GM20000 (cell line): ENCODE results near the gene PID1.

Experiments used
- DNase-seq: peaks from one replicate; pipeline ENCODE4 v3.0.0; 2012; ENCODE audit warnings: low spot score
- TF ChIP-seq, protein P1 (sequence below): IDR thresholded peaks from 2 replicates; pipeline ENCODE4 v1.5.1; 2012; ENCODE audit warnings: mild to moderate bottlenecking, control low read depth; ENCODE audit errors: extremely low read depth, missing control alignments

PID1 gene

DNA sequence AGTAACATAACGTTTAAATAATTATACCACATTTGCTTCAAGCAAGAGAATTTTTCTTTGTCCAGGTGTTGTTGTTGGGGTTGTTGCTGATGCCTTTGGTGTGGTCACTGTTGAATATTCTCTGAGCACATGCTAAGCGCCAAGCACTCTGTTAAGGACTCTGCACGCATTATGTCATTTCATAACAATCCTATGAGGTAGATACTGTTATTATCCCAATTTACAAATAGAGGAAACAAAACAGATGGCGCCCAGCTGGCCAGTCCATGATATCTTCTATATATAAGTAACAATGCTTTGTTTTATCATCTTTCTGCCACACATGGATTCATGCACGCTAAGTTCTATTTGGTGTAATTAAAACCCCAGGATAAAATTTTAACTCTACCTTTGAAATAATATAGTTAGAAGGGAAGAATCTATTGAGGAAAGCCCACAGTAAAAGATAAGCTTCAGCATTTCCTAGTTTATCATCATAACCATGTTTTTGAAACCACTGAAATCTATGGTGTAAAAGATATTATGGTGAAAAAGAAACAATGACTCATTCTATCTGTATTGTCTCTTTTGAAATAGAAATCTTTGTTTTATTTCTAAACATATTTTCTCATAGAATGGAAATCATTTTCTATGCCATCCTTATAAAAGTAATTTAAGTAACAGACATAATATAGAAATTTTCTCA, 199.7 kb downstream of the PID1 start:
- no peak for DNase-seq
- TF ChIP-seq, protein P1, sequence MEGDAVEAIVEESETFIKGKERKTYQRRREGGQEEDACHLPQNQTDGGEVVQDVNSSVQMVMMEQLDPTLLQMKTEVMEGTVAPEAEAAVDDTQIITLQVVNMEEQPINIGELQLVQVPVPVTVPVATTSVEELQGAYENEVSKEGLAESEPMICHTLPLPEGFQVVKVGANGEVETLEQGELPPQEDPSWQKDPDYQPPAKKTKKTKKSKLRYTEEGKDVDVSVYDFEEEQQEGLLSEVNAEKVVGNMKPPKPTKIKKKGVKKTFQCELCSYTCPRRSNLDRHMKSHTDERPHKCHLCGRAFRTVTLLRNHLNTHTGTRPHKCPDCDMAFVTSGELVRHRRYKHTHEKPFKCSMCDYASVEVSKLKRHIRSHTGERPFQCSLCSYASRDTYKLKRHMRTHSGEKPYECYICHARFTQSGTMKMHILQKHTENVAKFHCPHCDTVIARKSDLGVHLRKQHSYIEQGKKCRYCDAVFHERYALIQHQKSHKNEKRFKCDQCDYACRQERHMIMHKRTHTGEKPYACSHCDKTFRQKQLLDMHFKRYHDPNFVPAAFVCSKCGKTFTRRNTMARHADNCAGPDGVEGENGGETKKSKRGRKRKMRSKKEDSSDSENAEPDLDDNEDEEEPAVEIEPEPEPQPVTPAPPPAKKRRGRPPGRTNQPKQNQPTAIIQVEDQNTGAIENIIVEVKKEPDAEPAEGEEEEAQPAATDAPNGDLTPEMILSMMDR = no peak

DNA sequence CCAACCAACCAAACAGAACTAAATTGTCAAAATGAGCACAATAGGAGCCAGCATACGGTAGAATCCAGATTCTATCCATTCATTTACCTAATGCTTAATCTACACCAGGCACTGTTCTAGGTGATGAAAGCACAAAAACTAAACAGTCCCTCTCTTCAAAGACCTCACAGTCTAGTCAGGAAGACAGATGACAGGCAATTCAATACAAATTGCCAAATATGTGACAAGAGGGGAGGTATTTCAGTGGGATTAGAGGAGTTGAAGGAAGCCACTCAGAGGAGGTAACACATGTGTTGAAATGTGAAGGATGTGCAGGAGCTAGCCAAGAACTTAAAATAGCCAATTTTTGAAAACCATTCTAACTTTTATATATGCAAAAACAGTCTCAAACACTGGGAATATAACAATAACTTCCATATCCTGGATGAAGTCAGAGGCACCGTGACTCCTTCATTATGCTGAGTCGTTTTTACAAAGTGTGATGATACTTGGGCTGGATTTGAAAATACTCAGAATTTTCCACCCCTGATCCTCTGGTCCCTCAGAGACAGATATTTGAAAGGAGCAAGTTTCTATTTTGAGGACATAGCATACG, 204.9 kb downstream of the PID1 start:
- DNase-seq = no peak
- TF ChIP-seq, protein P1 = no peak

DNA sequence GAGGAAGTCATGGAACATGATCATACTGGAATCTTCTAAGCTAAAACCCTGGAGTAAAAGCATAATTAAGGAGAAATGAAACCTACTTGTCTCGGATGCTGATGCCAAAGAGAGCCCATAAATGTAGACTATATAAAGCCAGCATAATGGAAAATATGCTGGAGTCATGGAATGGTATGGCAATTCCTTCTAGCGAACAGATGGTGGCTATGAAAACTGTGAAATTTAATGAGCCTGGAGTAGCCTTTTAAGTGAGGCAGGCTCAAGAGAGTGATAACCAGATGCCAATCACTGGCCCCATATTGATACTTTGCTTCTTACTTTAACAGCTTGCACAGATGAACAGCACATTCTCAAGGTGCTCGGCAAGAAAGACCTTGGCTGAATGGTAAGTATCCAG, 206.3 kb downstream of the PID1 start:
- TF ChIP-seq, protein P1 = no peak
- no peak for DNase-seq

DNA sequence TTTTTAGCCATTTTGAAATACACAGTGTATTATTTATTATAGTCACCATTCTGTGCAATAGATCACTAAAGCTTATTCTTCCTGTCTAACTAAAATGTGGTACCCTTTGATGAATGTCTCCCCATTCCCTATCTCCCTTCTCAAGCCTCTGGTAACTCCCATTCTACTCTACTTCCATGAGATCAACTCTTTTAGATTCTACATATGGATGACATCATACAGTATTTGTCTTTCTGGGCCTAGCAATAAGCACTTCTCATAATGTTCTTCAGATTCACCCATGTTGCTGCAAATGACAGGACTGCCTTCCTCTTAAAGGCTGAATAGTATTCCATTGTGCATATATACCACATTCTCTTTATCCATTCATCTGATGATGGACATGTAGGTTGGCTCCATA, 210.9 kb downstream of the PID1 start:
- TF ChIP-seq, protein P1 = no peak
- DNase-seq = no peak

DNA sequence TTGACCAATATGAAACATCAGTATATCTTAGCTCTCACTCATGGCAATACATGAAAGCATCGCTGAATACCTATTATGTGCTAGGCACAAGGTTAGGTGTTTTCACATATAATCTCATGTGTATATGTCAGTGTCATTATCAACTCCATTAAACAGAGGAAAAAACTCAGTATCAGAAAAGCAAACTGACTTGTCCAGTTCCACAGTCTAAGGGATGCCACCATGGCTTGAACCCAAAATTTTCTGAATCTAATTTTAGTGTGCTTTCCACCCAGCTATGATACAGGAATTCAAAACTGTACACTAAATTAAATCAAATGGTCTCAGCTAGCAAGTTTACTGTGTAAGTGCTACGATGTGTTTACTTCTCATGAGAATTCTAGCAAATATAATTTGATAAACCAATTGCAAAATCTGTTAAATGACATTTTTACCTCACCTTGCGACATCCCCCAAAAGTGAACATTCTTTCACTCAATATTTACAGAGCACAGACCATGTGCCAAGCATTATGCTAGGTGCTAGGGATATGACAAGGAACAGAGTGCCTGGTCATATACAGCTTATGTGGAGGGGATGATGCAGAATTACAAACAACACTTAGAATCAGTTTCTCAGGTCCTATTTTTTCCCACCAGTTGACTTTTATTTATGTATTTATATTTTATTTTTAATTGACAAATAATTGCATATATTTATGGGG, 211.6 kb downstream of the PID1 start:
- TF ChIP-seq, protein P1 = no peak
- no peak for DNase-seq

DNA sequence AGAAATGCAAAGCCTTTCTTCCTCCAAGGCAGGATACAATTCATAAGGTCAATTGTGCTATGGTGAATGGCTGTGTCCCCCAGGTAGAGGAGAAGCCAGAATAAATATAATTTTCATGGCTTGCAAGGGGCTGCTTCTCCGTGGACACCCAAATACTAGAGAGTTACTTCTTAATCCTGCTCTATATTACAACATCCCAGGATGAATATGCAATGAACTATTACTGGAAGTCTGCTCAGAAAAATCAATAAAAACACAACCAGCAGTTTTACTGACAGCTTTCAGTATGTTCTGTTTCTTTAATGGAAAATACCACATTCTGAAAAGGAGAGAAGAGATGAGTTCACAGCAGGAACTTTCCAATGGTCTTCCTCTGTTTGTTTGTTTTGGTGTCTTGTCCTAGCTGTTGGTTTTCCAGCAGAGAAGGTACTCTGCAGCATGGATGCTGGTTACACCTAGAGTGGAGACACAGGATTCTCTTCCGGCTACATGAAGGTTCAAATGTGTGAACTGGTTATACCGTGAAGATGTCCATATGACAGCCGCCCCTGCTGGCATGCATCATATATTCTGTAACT, 213.0 kb downstream of the PID1 start:
- DNase-seq = no peak
- TF ChIP-seq, protein P1 = no peak

DNA sequence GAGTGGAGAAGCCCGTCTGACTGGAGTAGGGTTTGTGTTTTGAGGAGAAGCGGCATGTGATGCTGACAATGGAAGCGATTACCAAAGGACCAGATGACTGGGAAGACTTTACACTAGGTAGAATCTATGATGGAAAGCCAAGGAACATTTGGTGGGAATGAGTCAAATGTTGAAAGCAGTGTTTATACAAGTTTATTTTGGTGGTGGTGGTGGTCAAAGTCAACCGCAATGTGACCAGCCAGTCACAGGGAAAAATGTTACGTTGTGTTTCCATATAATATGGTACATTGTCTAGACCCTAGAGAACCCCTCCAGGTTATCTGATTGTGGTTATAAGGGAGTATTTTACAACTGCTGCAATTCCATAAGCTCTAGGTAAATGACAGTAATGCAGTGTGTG, 216.8 kb downstream of the PID1 start:
- TF ChIP-seq, protein P1 = no peak
- no peak for DNase-seq
